Fibroblast of skin of scalp (primary cell): ENCODE measurements around the gene EXOC3L4.

ENCODE experiments used
- DNase-seq: peaks from one replicate; pipeline ENCODE4 v3.0.0-alpha.2; 2013

Gene EXOC3L4

GRCh38 chr14:103121846-103122584 is 27.5 kb downstream of the EXOC3L4 start:
- DNase-seq, result peak; percentile 82

- DNase-seq, result no peak
These were observed 28.0 kb downstream of the EXOC3L4 start for GRCh38 chr14:103122585-103122946.

- no peak for DNase-seq
These were observed 28.6 kb downstream of the EXOC3L4 start, which contains the start of gene TNFAIP2 for GRCh38 chr14:103122947-103123633. TSS of gene TNFAIP2 (plus strand) at chr14:103123461. CDS start at chr14:103126458, 2,997 bp downstream.

- no peak for DNase-seq
These were observed 29.3 kb downstream of the EXOC3L4 start for GRCh38 chr14:103123634-103124500.

GRCh38 chr14:103124501-103125001 is 30.0 kb downstream of the EXOC3L4 start:
- DNase-seq, result no peak

- no peak for DNase-seq
These were observed 30.9 kb downstream of the EXOC3L4 start for GRCh38 chr14:103125098-103126070.

GRCh38 chr14:103126088-103126872 is 31.8 kb downstream of the EXOC3L4 start:
- DNase-seq, result no peak

- no peak for DNase-seq
These were observed 32.4 kb downstream of the EXOC3L4 start for GRCh38 chr14:103126873-103127304.

- no peak for DNase-seq
These were observed 32.8 kb downstream of the EXOC3L4 start for GRCh38 chr14:103127356-103127755.

- no peak for DNase-seq
These were observed 33.5 kb downstream of the EXOC3L4 start for GRCh38 chr14:103127861-103128598.

GRCh38 chr14:103128631-103129300 is 34.2 kb downstream of the EXOC3L4 start:
- no peak for DNase-seq

GRCh38 chr14:103129301-103130016 is 34.9 kb downstream of the EXOC3L4 start:
- DNase-seq, result no peak

- no peak for DNase-seq
These were observed 35.7 kb downstream of the EXOC3L4 start for GRCh38 chr14:103130017-103130764.

- DNase-seq, result peak; percentile 78
These were observed 36.4 kb downstream of the EXOC3L4 start for GRCh38 chr14:103130965-103131364.

- DNase-seq, result no peak
These were observed 37.1 kb downstream of the EXOC3L4 start for GRCh38 chr14:103131580-103131979.

- DNase-seq, result peak; percentile 54
These were observed 38.1 kb downstream of the EXOC3L4 start for GRCh38 chr14:103132381-103133209.
